Measurements from ENCODE around the gene AGBL1.

AGBL1 gene

GRCh38 chr15:86066174-86066834 is 13.4 kb upstream of the AGBL1 start:
- no peaks in the 10 kb centered on the region for H3K36me3 ChIP-seq
- no peak overlapping the region for H3K27ac ChIP-seq
- no peak overlapping the region for H3K4me3 ChIP-seq (ENCODE audit: low read depth in 1 of 2, low read length in 1 of 2)
- peaks cover 0 to 14% of the 10 kb centered on the region in 2 experiments for H3K4me1 ChIP-seq (ENCODE audit: control insufficient read depth in 1 of 2, insufficient read depth in 1 of 2, low read depth in 1 of 2, low read length in 1 of 2)
- no peak for TF ChIP-seq CTCF (IDR thresholded peaks at IDR 0.05)
- no peaks in the 10 kb centered on the region for H3K9me3 ChIP-seq
- no peaks in the 10 kb centered on the region for H3K27me3 ChIP-seq

DNA sequence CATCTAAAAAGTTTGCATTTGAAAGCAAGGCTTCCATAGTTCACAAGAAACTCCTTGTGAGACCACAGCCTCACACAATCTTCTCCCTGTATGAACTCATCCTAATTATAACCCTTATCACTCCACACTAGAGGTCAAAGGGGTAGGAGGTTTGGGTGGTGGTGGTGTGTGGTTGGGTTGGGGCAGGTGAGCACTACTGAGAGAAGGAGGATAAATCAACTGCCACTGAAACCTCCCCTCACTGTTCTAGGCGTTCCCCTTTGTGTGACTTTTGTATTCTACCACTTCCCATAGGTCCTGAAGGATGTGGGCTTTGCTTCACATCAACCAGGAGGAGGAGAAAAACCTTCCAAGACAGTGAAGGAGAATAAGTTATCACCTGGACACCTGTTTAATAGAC is 6.4 kb upstream of the AGBL1 start:
- H3K27ac ChIP-seq = no peak overlapping the region
- no peaks in the 10 kb centered on the region for H3K9me3 ChIP-seq
- peaks cover 9% of the 10 kb centered on the region for H3K27me3 ChIP-seq
- H3K4me3 ChIP-seq (ENCODE audit: low read depth in 1 of 2, low read length in 1 of 2) = no peak overlapping the region
- no peaks in the 10 kb centered on the region for H3K4me1 ChIP-seq (ENCODE audit: control insufficient read depth in 1 of 2, insufficient read depth in 1 of 2, low read depth in 1 of 2, low read length in 1 of 2)
- no peak for TF ChIP-seq CTCF (IDR thresholded peaks at IDR 0.05)
- H3K36me3 ChIP-seq = no peaks in the 10 kb centered on the region

GRCh38 chr15:86076468-86076867 is 3.2 kb upstream of the AGBL1 start:
- Histone ChIP-seq H3K9me3 (no peaks in the 10 kb centered on the region), H3K27ac (no peak overlapping the region), H3K27me3 (peaks cover 9% of the 10 kb centered on the region), H3K4me1 (ENCODE audit: control insufficient read depth in 1 of 2, insufficient read depth in 1 of 2, low read depth in 1 of 2, low read length in 1 of 2) (no peaks in the 10 kb centered on the region), H3K36me3 (no peaks in the 10 kb centered on the region), H3K4me3 (ENCODE audit: low read depth in 1 of 2, low read length in 1 of 2) (no peak overlapping the region)
- no peak for TF ChIP-seq CTCF (IDR thresholded peaks at IDR 0.05)

DNA sequence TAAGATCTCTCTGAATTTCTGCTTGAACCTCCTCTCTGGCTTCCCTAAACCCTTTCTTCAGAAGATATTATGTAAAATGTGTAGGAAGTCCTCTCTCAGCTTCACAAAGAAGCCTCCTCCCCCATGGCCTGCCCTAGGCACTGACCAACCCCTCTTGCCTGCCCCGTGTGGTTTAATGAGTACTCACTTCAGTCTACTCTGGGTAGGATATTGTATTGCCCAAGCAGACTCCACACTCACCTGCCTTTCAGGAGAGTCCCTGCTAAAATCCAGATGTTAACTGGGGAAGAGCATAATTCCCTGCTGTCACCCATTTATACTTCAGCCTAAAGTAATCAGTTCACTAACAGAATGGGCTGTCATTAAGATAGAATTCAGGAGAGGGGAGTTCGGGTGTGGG is 2.6 kb upstream of the AGBL1 start:
- Histone ChIP-seq H3K36me3 (no peaks in the 10 kb centered on the region), H3K9me3 (no peaks in the 10 kb centered on the region), H3K4me1 (ENCODE audit: control insufficient read depth in 1 of 2, insufficient read depth in 1 of 2, low read depth in 1 of 2, low read length in 1 of 2) (no peaks in the 10 kb centered on the region), H3K27ac (no peak overlapping the region), H3K27me3 (peaks cover 9% of the 10 kb centered on the region), H3K4me3 (ENCODE audit: low read depth in 1 of 2, low read length in 1 of 2) (no peak overlapping the region)
- TF ChIP-seq CTCF (IDR thresholded peaks at IDR 0.05) = no peak

- Histone ChIP-seq H3K27ac (no peak overlapping the region), H3K9me3 (no peaks in the 10 kb centered on the region), H3K27me3 (no peaks in the 10 kb centered on the region), H3K36me3 (no peaks in the 10 kb centered on the region), H3K4me3 (ENCODE audit: low read depth in 1 of 2, low read length in 1 of 2) (no peak overlapping the region), H3K4me1 (ENCODE audit: control insufficient read depth in 1 of 2, insufficient read depth in 1 of 2, low read depth in 1 of 2, low read length in 1 of 2) (no peaks in the 10 kb centered on the region)
- TF ChIP-seq CTCF (IDR thresholded peaks at IDR 0.05) = no peak
Measured at GRCh38 chr15:86080302-86080701, 631 bp downstream of the AGBL1 start.
